HG03378 (cell line): ENCODE data around the gene GJB2.

Source experiments
- ATAC-seq: cut with Tn5 transposase; IDR thresholded peaks from one replicate; pipeline ENCODE4 v1.9.1; 2021; ENCODE audit warnings: mild to moderate bottlenecking, moderate library complexity; ENCODE audit not compliant: unreplicated experiment

The GJB2 gene

DNA sequence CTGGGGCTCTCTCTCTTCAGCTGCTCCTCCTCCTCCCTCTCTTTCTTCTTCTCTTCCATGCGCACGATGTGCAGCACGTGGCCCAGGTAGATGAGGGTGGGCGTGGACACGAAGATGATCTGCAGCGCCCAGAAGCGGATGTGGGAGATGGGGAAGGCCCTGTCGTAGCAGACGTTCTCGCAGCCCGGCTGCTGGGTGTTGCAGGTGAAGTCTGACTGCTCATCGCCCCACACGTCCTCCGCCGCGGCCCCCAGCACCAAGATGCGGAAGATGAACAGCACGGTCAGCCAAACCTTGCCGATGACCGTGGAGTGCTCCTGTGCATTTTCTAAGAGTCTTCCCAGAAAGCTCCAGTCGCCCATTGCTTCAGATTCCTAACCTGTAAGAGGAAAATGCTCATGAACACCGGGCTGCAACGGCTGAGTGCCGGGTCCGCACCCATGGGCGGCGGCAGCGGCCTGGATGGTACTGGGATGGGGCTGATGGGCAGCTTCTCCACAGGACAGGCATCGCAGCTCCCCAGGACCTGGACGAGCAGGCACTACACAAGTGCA, 49.7 kb downstream of the GJB2 start:
- ATAC-seq, result no peak

DNA sequence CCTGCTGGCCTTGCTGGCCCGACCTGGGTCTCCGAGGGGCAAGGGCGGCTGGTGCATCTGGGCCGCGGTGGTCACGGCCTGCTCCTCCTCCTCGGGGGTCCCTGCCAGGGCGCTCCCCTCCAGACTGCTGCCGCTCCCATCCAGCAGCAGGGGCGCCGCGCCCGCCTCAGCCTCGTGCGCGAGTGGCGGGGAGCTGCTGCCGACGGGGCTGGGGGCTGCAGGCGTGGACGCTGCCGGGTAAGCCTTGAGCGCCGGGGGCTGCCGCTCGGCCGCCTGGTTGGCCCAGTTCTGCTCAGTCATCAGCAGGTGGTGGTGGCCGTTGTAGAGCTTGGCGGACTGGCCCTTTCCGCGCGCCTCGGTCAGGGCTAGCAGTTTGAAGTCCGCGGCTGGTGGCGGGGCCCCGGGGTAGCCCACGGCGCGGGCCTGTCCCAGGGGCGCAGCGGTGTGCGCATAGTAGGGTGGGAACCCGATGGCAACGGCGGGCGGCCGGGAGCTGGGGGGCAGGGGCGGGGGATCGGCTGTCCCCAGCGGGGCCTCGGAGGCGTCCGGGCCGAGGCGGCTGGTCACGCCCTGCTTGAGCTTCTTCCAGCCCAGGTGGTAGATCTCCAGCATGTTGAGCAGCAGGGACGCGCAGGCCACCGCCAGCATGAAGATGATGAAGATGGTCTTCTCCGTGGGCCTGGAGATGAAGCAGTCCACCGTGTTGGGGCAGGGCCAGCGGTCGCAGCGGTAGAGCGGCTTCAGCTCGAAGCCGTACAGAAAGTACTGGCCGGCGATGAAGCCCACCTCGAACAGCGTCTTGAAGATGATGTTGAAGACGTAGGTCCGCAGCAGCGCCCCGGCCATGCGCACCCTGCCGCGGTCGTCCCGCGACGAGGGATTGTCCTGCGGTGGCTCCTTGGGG, 50.5 kb downstream of the GJB2 start:
- ATAC-seq, result no peak

DNA sequence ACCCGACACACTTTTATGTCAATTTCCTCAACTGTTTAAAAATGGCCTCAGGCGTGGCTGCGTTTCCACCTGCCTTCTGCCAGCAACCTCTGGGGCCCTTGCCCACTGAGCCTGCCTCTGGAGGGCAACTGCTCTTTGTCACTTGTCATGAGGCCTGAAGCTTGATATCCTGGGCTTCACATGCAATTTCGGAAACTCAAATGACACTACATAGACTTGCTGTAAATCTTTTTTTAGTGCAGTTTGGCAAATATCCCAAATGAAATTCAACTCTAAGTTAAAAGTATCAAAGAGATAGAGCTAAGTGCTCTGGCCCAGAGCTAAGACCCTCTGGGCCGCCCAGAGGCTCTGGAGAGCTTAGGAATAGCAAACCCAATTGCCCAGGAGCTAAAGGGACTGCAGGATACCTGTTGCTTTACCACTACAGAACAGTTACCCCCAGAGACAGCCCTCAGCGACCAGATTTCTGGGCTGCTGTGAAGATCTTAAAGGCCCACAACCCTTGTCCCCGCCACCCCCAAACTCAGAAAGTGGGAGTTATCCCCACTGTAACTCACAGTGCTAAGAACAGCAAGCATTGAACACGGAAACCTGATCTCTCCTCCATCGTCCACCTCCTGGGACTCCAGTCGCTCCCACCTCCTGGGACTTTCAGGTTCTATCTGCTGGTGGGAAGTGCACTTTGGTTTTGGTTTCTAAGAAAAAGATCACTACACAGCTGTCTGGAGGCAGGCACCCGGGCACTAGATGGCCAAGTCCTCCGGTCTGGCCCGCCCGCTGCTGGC, 51.3 kb downstream of the GJB2 start:
- ATAC-seq, result no peak

DNA sequence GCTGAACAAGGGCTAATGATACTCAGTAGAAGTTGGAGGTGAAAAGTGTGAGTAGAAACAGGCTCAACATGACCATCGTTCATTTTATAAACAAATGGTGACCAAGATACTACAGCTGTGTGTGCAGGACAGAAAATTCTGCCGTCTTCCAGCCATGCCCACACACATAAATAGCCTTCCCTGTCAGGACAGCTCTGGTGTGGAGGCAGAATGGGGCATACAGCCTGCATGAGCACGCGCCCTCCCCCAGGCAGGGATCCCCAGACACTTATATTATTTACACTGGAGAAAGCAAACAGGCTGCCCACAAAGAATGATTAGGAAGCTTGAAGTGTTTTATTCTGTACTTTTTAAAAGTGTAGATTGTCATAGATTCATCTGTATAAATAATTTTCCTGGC, 52.3 kb downstream of the GJB2 start:
- no peak for ATAC-seq

- ATAC-seq, result no peak
Measured at GRCh38 chr13:20137875-20138274, 54.9 kb downstream of the GJB2 start.
